Islet of Langerhans (tissue), 1 donor: ENCODE results near the gene CLIP1.
"Not testable (repeated sequence)": the region's sequence is repeated elsewhere in the genome, so short reads cannot be mapped to it uniquely, and the experiment has no call there.

Experiments used
- FAIRE-seq: peaks from one replicate; lab custom pipeline; 2011; peaks lifted over from hg19 to GRCh38; lab: Jason Lieb, UNC

CLIP1 gene

GRCh38 chr12:122435186-122435585 is 12.7 kb upstream of the CLIP1 start:
- no peak for FAIRE-seq

DNA sequence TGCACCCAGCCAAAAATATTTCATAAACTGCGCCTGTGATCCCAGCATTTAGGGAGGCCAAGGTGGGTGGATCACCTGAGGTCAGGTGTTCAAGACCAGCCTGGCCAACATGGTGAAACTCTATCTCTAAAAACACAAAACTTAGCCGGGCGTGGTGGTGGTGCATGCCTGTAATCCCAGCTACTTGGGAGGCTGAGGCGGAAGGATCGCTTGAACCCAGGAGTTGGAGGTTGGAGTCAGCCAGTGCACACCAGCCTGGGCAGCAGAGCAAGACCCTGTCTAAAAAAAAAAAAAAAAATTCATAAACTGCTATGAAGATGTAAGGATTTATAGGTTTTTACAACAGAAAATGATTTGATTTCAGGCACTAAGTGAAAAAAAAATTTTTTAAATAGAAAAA is 6.6 kb upstream of the CLIP1 start:
- not testable (repeated sequence) for FAIRE-seq

DNA sequence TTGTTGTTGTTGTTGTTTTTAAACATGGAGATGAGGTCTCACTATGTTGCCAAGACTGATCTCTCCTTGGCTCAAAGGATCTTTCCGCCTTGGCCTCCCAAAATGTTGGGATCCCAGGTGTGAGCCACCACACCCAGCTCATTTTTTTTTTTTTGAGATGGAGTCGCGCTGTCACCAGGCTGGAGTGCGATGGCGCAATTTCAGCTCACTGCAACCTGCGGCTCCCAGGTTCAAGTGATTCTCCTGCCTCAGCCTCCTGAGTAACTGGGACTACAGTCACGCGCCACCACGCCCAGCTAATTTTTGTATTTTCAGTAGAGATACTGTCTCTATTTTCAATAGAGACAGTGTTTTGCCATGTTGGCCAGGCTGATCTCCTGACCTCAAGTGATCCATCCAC is 4.9 kb upstream of the CLIP1 start:
- no peak for FAIRE-seq

DNA sequence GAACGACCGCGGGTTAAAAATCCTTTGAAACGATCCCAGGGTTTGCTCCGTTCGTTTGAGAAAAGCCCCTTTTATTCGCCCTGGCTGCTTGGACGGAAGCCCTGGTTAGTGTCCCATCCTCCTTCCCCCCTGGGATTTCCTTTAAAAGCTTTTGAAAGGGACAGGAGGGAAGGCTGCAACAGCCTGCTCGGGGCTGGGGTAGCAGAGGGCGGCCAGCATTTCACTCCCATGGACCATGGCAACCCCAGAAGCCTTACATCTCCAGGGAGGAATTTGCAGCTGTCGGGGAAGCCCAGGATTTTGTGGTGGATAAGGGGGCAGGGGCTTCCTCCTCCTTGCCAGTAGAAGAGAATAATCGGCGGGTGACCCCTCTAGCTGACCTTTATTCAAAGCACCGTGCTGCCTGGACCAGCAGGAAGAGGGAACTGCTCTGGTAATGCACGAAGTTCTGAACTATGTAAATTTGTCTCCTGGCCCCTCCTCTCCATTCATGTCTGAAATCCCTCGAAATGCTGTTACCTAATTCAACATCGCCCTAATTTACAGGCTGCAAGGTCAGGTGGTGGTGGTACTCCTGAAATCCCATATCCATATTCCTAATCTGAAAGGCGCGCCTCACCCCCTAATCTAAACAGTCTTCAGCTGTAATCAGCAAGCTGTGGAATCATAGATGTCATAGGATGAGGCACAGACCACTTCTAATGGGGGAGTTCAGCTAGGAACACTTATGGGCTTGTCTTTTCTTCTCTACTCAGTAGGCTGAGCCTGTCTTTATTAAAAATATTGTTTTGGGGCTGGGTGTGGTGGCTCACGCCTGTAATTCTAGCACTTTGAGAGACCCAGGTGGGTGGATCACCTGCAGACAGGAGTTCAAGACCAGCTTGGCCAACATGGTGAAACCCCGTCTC is 1.0 kb upstream of the CLIP1 start:
- no peak for FAIRE-seq

DNA sequence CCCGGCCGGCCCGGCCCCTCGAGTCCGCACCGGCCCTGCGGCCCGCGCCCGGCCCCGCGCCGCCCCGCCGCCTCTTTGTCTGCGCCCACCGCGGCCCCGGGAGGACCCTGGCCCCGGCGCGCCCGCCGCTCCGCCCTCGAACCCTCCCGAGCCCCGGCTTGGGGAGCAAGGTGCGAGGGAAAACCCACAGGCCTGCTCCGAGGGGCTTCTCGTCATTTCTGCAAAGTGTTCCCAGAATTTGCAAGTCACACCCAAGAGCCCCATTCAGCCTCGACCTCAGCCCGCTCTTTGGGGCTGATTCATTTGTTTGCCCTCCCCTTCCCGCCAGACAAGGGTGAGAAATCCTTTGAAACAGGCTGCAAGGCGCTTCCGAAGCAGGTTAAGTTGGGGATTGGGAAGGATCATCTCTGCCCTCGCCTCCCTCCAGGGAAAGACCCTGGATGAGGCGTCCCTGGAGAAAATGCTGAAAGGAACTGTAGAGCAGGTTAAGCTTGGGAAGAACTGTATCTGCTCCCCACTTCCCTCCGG is 325 bp upstream of the CLIP1 start:
- no peak for FAIRE-seq

DNA sequence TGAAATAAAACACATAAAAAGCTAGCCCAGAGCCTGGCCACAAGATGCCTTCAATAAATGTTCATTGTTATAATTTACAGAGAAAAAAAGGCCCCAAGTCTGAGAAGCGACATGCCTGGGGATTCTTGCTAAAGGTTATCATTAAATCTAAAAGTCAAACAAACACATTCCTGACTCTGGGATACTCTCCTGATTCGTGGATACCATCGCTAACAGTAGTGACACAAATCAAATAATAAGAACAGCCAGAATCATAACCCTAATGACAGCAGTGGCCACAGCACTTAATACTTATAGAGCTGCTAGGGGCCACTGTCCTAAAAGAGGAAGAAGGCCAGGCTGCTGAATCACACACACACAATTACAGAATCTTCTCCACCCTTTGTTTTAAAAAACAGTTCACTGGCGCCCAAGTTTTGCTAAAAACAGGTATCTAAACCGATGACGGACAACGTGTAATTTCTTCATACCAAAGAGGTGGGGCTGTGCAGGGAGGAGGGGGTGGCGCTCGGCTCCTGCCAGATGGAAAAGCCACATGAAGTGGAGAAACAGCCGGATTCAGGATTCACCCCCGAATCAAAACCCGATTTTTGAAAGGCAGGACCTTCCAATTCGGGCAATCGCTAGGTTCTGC is 1.2 kb downstream of the CLIP1 start:
- no peak for FAIRE-seq

GRCh38 chr12:122420471-122421162 is 1.9 kb downstream of the CLIP1 start:
- FAIRE-seq = no peak

- not testable (repeated sequence) for FAIRE-seq
These were observed 3.4 kb downstream of the CLIP1 start for GRCh38 chr12:122419094-122419493.

DNA sequence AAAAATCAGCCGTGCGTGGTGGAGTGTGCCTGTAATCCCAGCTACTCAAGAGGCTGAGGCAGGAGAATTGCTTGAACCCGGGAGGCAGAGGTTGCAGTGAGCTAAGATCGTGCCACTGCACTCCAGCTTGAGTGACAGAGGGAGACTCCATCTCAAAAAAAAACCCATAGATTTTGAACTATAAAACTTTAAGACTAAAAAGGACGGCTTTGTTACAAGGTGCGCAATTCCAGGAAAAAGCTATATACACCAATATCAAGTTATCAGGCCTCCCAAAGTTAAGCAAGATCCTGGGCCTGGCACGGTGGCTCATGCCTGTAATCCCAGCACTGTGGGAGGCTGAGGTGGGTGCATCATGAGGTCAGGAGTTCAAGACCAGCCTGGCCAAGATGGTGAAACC is 6.8 kb downstream of the CLIP1 start:
- not testable (repeated sequence) for FAIRE-seq

DNA sequence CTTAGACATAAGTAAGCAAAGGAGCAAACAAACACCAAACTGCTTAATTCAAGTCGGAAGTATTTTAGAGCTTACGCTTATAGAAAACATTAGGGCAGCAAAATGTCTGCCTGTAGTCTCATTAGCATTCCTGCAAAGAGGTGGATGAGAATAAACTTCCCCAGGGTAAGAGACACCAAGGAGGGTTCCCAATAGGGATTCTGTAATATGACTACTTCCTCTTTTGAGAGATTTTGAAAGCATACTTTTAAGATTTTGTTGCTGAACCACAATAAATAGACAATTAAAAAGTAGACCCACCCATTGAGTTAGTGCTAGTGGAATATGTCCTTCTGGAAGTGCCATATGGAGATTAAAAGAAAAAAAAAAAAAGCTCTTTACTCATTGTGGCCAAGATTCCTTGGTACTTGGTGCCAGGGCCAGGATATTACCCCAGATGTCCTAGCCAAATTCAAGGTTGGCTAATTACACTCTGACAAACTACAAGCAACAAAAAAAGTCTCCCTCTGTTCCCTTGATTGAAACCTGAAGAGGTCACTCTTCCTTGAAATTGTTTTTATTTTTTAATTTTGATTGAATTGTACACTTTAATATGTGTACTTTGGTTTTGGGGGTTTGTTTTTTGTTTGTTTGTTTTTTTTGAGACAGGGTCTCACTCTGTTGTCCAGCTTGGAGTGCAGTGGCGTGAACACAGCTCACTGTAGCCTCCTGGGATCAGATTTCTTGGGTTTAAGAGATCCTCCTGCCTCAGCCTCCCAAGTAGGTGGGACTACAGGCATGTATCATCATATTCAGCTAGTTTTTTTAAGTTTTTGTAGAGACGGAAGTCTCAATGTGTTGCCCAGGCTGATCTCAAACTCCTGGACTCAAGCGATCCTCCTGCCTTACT is 8.7 kb downstream of the CLIP1 start:
- no peak for FAIRE-seq

DNA sequence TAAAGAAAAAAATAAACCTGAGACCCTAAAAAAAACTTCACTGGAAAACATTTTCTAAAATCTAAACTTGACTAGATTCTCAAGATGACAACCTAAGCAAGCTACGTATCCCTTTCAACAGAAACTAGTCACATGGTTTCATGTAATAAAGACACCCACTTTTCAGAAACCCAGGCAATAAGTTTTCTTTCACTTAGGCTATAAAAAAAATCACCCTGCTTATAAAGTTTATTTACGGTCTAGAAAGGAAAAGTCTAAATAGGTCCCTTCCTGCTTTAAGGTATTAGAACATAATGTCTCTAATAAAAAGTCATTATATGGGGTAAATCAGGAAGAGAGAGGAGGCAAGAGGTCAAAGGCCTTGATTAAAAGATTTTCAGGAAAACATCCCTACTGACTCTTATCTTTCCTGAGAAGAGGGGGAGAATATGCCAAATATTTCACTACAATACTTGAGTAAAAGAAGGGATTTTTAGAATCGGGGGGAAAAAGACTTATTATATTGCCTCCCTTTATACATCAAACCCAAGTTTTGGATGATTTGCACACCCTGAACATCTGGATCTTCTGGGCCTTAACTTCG is 9.5 kb downstream of the CLIP1 start:
- FAIRE-seq = no peak

DNA sequence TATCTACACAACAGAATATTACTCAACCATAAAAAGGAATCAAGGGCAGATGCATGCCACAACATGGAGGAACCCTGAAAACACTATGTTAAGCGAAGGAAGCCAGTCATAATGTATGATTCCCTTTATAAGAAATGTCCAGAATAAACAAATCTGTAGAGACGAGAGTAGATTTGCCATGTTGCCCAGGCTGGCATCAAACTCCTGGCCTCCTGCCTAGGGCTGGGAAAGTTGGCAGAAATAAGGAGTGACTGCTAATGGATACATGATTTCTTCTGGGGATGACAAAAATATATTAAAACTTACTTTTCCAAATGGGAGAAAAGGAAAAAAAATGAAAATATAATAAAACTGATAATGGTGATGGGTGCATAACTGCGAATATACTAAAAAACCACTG is 10.9 kb downstream of the CLIP1 start:
- FAIRE-seq = no peak

GRCh38 chr12:122407208-122407607 is 15.3 kb downstream of the CLIP1 start:
- no peak for FAIRE-seq

DNA sequence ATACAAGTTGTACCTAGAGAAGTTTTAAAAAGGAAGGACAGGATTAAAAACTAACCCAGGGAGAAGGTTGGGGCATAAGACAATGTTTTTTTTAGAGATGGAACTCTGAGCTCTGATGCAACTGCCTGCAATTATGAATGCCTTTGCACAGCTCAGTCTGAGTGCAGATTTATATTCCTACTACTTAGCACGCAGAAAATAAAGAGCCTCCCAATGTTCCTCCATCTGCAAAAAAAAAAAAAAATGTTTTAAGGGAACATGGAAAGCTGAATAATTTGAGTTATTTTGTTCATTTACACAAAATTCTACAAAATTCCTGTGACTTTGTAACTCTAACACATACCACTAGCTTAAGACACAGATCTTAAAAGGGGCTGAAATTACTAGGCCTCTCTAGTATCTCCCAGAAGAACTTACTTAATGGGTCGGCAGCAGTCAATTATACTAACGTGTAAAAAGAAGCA is 15.7 kb downstream of the CLIP1 start:
- FAIRE-seq = no peak

- no peak for FAIRE-seq
These were observed 18.6 kb downstream of the CLIP1 start for GRCh38 chr12:122403831-122404230.

DNA sequence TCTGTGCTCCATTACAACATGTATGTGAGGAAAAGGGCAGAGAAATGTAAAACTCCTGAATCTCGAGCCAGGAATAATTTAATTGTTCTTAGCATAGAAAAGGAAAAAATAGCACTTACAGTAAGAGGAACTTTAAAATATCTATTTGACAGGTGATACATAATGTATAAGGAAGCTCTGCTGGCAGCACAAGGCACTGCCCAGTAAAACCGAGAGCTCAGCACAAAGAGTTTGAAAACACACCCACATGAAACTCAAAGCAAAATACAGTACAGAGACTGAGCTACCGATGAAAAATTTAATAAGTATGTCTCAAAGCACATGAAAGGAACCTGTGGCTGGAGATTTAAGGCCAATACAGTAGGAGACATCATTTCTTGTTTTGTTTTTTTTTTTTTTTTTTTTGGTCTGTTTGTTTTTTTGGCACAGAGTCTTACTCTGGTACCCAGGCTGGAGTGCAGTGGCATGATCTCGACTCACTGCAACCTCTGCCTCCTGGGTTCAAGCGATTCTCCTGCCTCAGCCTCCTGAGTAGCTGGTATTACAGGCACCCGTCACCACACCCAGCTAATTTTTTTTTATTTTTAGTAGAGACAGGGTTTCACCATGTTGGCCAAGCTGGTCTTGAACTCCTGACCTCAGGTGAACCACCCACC is 19.2 kb downstream of the CLIP1 start:
- no peak for FAIRE-seq

DNA sequence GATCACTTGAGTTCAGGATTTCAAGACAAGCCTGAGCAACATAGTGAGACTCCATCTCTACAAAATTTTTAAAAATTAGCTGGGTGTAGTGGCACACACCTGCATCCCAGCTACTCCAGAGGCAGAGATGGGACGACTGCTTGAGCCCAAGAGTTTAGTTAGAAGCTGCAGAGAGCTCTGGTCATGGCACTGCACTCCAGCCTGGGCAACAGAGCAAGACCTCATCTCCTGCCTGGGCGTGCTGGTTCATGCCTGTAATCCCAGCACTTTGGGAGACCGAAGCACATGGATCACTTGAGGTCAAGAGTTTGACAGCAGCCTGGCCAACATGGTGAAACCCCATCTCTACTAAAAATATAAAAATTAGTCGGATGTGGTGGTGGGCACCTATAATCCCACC is 20.2 kb downstream of the CLIP1 start:
- no peak for FAIRE-seq

DNA sequence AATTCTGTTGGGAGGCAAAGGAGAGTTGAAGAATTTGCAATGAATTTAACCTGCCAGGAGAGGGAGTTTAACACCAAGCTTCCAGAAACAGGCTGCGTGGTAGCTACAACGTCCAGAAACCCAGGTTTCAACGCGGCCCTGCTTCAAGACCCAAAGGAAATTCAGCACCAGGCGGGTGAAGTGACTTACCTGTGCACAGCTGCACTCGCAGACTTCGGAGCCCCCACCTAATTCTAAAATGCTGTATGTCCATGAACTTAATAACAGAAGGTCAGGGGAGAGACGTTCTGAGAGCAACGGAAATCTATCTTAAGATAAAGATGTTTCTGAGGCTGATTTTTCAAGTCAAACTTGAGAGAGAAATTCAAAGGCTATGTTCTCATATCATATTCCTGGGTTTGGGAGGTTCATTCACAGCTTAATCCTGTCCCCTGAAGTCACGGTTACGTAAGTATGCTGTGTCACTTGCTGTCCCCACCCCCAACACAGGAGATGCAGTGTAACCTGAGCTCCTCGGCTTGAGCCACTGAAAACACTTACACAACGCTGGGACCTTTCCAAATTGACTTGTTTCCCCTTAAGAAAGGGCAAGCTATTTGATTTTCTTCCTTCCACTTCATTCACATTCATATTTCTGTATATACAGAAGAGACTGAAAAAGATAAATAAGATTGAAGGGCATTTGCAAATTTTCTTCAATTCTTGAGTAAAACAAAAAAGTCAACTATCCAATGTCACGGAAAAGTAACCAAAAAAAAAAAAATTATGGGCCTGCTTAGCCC is 22.7 kb downstream of the CLIP1 start:
- FAIRE-seq = peak; percentile 38

- no peak for FAIRE-seq
These were observed 23.2 kb downstream of the CLIP1 start for GRCh38 chr12:122399254-122399591.

- not testable (repeated sequence) for FAIRE-seq
These were observed 24.5 kb downstream of the CLIP1 start for GRCh38 chr12:122397981-122398380.
